ENCODE measurements around the gene ATP6V1G2.

DNA sequence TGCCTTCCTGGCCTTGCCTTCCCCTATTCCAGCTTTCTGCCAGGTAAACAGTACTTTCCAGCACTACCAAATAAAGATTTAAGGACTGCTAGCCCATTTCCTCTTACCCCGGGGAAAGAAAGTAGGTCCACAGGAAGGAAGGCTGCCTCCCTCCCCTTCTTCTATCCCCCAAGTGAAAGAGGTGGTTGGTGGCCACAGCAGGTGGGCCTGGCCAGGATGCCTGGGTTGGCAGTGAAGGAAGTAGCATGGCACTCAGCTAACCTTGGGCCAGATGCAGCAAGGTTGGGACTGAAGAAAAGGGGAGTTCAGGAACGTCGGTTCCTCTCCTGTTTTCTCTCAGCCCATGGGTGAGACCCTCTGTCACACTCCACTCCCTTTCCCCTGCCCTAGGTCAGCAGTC lies 9.9 kb upstream of the ATP6V1G2 start:
- TF ChIP-seq CTCF (IDR thresholded peaks at IDR 0.05), result no peak
- no peak for TF ChIP-seq POLR2A (IDR thresholded peaks at IDR 0.05)
- no peak for TF ChIP-seq EP300 (IDR thresholded peaks at IDR 0.05)

Measured in tibial nerve (tissue), 4 donors.